ENCODE data around the gene FOXN1.

The FOXN1 gene

GRCh38 chr17:28494445-28495188 is 11.5 kb upstream of the FOXN1 start:
- peak; percentile 66 for DNase-seq
- in situ Hi-C loops (cut with HindIII; ENCODE audit: low pct_ligation_motif_present, low pct_unique_long_range_greater_than_20kb, low sequenced_read_pairs): no loop called here

DNA sequence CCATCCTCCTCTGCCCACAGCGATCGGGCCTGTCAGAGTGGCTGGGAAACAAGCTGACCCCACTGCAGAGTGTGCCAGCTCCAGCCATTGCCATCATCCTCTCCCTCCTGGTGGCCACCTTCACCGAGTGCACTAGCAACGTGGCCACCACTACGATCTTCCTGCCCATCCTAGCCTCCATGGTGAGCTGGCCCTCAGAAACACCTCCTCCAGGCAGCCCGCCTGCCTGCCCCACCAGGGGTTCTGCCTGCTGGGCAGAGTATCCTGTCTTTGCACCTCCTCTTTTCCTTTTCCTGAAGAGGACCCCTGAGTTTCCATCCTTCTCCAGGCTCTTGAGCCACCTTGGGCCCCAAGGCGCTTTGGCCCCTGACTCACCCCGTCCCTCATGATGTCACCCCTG is 10.5 kb upstream of the FOXN1 start:
- DNase-seq: no peak
- in situ Hi-C loops (cut with HindIII; ENCODE audit: low pct_ligation_motif_present, low pct_unique_long_range_greater_than_20kb, low sequenced_read_pairs): no loop called here

- DNase-seq: no peak
- in situ Hi-C loops (cut with HindIII; ENCODE audit: low pct_ligation_motif_present, low pct_unique_long_range_greater_than_20kb, low sequenced_read_pairs): no loop called here
Observed at GRCh38 chr17:28497931-28498330, 8.2 kb upstream of the FOXN1 start.

DNA sequence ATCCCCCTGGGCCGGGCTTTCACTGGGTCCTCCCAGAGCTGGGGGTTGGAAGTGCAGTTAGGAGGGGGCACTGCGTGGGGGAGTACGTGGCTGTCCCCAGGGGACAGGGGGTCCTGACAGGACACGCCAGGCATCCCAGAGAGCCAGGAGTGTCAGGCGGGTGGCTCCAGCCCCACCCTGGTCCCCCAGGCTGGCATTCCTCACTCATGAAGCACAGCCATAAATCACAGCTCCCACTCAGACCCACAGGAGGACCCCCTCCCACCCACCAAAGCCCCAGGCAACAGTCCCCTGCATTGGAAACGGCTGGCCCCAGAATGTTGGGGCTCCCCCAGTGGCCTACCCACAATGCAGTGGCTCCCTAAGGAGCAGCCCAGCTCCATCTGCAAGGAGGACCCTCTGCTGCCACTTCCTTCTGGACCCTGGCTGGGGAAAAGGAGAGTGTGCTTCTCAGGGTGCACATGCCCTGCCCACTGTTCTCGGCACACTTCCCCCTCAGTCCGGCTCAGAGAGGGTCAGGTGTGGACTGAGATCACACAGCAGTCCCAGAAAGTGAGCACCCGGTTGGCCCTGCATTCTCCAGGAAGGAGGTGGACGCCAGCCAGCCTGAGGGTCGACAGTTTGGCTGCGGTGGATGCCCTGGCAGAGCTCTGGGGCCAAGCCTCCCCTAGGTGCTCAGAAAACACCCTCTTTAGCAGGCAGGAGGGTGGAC is 7.3 kb upstream of the FOXN1 start:
- DNase-seq: no peak
- in situ Hi-C loops (cut with HindIII; ENCODE audit: low pct_ligation_motif_present, low pct_unique_long_range_greater_than_20kb, low sequenced_read_pairs): no loop called here

DNA sequence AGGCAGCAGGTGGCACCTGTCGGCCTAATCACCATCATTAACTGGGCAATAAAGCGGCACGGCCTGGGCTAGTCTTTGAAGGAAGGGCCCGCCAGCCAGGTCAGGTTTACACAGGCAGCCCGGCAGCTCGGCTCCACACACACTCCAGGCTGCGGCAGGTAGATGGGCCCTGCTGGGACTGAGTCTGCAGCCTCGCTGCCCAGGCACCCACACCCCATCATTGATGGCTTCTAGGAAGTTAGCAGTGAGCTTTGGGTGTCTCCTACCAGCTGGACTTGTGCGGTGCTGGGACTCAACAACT is 6.8 kb upstream of the FOXN1 start:
- in situ Hi-C loops (cut with HindIII; ENCODE audit: low pct_ligation_motif_present, low pct_unique_long_range_greater_than_20kb, low sequenced_read_pairs): no loop called here
- DNase-seq: no peak

DNA sequence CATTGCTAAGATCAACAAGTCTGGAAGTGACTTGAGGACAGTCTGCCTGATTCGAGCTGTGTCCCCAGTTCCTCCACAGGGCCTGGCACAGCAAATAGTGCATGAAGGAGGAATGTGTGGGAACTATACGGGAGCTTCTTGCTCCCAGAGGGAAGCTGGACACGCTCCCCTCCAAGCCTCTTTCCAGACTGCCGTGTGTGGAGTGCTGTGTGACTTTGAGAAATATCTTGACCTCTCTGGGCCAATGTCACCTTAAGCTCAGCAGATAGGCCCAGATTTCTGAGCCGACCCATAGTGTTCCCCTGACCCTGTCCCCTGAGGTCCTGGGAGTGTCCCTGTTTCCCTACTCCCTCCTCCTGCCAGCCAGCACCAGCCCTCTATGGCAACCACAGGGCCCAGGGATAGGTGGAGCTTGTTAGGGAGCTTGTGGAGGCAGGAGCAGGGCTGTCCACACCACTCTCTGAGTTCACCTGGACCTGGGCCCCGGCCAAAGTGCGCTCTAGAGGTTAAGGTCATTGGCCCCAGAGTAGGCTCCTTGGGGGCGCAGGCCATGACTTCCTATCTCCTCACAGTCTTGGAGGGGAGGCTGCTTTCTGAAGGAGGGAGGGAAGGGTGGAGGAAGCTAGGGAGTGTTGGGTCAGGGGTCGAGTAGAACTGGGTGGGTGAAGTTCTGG is 6.3 kb upstream of the FOXN1 start:
- in situ Hi-C loops (cut with HindIII; ENCODE audit: low pct_ligation_motif_present, low pct_unique_long_range_greater_than_20kb, low sequenced_read_pairs): no loop called here
- no peak for DNase-seq

GRCh38 chr17:28500712-28501379 is 5.3 kb upstream of the FOXN1 start:
- in situ Hi-C loops (cut with HindIII; ENCODE audit: low pct_ligation_motif_present, low pct_unique_long_range_greater_than_20kb, low sequenced_read_pairs): no loop called here
- DNase-seq: no peak

- no peak for DNase-seq
Observed at GRCh38 chr17:28501421-28502284, 4.5 kb upstream of the FOXN1 start.

GRCh38 chr17:28503420-28503819 is 2.7 kb upstream of the FOXN1 start:
- no peak for DNase-seq
- in situ Hi-C loops (cut with HindIII; ENCODE audit: low pct_ligation_motif_present, low pct_unique_long_range_greater_than_20kb, low sequenced_read_pairs): no loop called here

More at GRCh38 chr17:28501421-28502284, 4.5 kb upstream of the FOXN1 start:
- in situ Hi-C loops (cut with HindIII; ENCODE audit: low pct_ligation_motif_present, low pct_unique_long_range_greater_than_20kb, low sequenced_read_pairs): no loop called here

DNA sequence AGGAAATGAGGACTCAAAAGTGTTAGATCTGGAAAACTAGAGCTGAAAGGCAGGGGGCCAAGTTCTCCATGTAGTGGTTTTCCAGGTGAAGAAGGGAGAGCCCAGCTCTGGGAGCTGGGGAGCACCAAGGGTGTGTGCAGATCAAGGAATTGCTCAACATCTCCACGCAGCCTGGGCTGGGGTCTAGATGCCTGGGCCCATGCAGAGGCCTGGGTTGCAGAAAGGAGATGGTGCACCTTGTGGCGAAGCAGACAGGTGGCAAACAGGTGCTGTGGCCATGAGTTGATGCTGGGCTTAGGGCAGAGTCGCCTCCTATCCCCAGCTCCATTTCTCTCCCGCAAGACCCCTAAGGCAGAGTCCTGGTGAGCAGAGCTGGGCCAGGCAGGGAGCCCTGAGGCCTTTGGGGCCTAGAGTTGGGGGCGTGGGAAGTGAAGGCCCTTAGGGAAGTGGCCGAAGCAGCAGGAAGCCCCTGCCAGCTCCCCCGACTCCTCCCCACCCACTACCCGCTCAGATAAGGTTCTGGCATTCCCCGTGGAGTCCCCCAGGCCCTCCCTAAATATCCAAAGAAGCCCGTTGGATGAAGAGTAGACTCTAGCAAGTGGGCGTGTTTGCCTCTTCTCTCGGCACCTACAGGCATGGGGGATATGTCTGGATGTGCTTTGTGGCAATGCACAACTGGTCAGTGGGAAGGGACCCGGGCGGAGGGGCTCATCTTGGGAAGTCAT is 777 bp downstream of the FOXN1 start:
- DNase-seq: no peak
- in situ Hi-C loops (cut with HindIII; ENCODE audit: low pct_ligation_motif_present, low pct_unique_long_range_greater_than_20kb, low sequenced_read_pairs): no loop called here

DNA sequence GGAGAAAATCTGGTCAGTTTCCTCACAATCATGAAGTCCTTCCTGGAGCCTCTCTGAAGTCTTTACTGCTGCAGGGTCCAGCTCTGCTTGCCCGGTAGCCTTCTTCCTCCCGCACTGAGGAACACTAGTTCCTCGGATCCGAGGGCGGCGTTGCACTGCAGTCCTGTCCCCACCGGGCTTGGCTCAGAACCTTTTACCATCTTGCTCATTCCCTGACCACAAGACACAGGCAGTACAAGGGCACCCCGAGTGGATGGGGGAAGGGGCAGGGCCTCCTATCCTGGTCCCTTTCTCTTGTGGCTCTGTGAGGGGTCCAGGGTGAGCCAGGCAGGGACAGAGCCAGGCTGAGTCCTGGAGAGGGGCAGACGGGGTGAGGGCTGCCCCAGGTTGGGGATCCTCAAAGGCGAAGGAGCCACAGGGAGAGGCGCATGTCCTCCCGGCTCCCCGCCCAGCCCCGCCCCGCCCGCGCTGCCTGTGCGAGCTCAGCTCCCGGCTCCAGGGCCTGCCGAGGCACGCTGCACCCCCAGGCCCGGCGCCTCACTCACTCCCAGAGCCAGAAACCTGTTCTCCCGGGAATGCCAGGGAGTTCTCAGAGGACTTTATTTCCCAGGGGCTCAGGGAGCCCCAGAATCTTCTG is 1.5 kb downstream of the FOXN1 start:
- in situ Hi-C loops (cut with HindIII; ENCODE audit: low pct_ligation_motif_present, low pct_unique_long_range_greater_than_20kb, low sequenced_read_pairs): no loop called here
- DNase-seq: no peak

GRCh38 chr17:28508211-28508724 is 2.1 kb downstream of the FOXN1 start:
- in situ Hi-C loops (cut with HindIII; ENCODE audit: low pct_ligation_motif_present, low pct_unique_long_range_greater_than_20kb, low sequenced_read_pairs): no loop called here
- no peak for DNase-seq

DNA sequence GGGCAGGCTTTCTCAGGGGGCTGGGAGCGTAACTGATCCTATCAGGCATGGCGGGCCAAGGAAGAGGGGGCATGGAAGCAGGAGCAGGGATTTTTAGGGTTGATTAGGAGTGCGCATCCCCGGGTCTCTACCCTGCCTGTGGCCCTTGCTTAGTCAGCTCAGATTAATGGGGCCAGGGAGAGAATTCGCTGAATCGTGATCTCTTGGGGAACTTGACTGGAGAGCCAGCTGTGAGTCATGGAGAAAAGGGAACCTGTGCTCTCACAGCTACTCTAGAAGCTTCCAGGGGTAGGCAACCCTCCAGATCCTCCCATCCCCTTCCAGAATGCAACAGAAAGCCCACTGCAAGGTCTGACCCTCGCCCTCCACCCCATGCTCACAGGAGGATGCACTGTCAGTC is 3.6 kb downstream of the FOXN1 start:
- in situ Hi-C loops (cut with HindIII; ENCODE audit: low pct_ligation_motif_present, low pct_unique_long_range_greater_than_20kb, low sequenced_read_pairs): no loop called here
- DNase-seq: no peak

- in situ Hi-C loops (cut with HindIII; ENCODE audit: low pct_ligation_motif_present, low pct_unique_long_range_greater_than_20kb, low sequenced_read_pairs): no loop called here
- DNase-seq: no peak
Observed at GRCh38 chr17:28511858-28512461, 5.8 kb downstream of the FOXN1 start.

DNA sequence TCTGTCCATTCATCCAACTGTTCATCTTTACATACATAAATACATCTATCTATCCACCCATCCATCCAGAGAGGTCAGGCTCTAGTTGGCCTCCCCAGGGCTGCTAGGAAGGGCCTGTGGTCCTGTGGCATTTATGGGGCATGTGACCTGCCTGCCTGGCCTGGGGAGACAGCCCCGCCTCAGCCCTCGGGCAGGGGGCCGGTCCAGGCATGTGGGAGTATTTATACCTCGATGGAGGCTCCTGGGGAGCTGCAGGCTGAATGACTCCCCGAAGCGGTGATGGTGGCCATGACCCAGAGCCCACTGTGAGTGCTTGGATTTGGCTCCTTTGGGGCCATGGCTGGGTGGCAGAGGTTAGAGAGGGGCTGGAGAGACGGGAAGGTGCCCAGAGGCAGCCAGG is 7.3 kb downstream of the FOXN1 start:
- in situ Hi-C loops (cut with HindIII; ENCODE audit: low pct_ligation_motif_present, low pct_unique_long_range_greater_than_20kb, low sequenced_read_pairs): no loop called here
- DNase-seq: no peak

GRCh38 chr17:28514561-28515002 is 8.4 kb downstream of the FOXN1 start:
- in situ Hi-C loops (cut with HindIII; ENCODE audit: low pct_ligation_motif_present, low pct_unique_long_range_greater_than_20kb, low sequenced_read_pairs): no loop called here
- DNase-seq: no peak

- in situ Hi-C loops (cut with HindIII; ENCODE audit: low pct_ligation_motif_present, low pct_unique_long_range_greater_than_20kb, low sequenced_read_pairs): no loop called here
- no peak for DNase-seq
Observed at GRCh38 chr17:28515518-28515917, 9.4 kb downstream of the FOXN1 start.
